GM12872 (cell line): Measurements from ENCODE around the gene ZNF383.

Experiments used
- CTCF ChIP-seq: IDR thresholded peaks from 3 replicates; pipeline ENCODE4 v1.5.1; 2011; ENCODE audit warnings: low read depth, mild to moderate bottlenecking, low read length, moderate library complexity; ENCODE audit not compliant: insufficient read depth

The ZNF383 gene

GRCh38 chr19:37217775-37218591 is at the start of gene ZNF383:
ZNF383 (plus strand) TSS chr19:37218214; CDS start chr19:37230454, 12,240 bp downstream.
- TF ChIP-seq CTCF: no peak

GRCh38 chr19:37172368-37173366 is 45.3 kb upstream of the ZNF383 start, which contains the start of gene ZNF585A:
ZNF585A (minus strand) TSS chr19:37172695; CDS start chr19:37169910, 2,785 bp downstream.
- TF ChIP-seq CTCF: no peak

- TF ChIP-seq CTCF: no peak
Measured at GRCh38 chr19:37197768-37198167, 20.2 kb upstream of the ZNF383 start.

- TF ChIP-seq CTCF: no peak
Measured at GRCh38 chr19:37217480-37217774, 587 bp upstream of the ZNF383 start.

- no peak for TF ChIP-seq CTCF
Measured at GRCh38 chr19:37218592-37218935, 550 bp downstream of the ZNF383 start.

- no peak for TF ChIP-seq CTCF
Measured at GRCh38 chr19:37220383-37220782, 2.4 kb downstream of the ZNF383 start.

- TF ChIP-seq CTCF: no peak
Measured at GRCh38 chr19:37221136-37221535, 3.1 kb downstream of the ZNF383 start.
